HEK293 (cell line): ENCODE data around the gene MMP28.

Experiments used
- KLF10 ChIP-seq: fragments of 450-650 bp; IDR thresholded peaks from 2 replicates; pipeline ENCODE4 v1.5.1; 2018; ENCODE audit warnings: missing biosample characterization, mild to moderate bottlenecking, missing genetic modification characterization
- MYNN ChIP-seq: fragments of 450-650 bp; formaldehyde crosslinking; IDR thresholded peaks from 2 replicates; pipeline ENCODE4 v1.5.1; 2016; ENCODE audit warnings: missing biosample characterization, missing genetic modification characterization, borderline replicate concordance
- PRDM6 ChIP-seq: fragments of 450-650 bp; formaldehyde crosslinking; IDR thresholded peaks from 2 replicates; pipeline ENCODE4 v1.5.1; 2017; ENCODE audit warnings: missing biosample characterization, missing genetic modification characterization
- WT1 ChIP-seq: fragments of 450-650 bp; formaldehyde crosslinking; IDR thresholded peaks from 2 replicates; pipeline ENCODE4 v1.5.1; 2016; ENCODE audit warnings: missing biosample characterization, missing genetic modification characterization
- YY2 ChIP-seq: fragments of 450-650 bp; formaldehyde crosslinking; IDR thresholded peaks from 2 replicates; pipeline ENCODE4 v1.5.1; 2016; ENCODE audit warnings: missing biosample characterization, missing genetic modification characterization
- ZNF132 ChIP-seq: fragments of 450-650 bp; formaldehyde crosslinking; IDR thresholded peaks from 2 replicates; pipeline ENCODE4 v1.5.1; 2017; ENCODE audit warnings: missing biosample characterization, missing genetic modification characterization, borderline replicate concordance
- ZNF184 ChIP-seq: fragments of 450-650 bp; IDR thresholded peaks from 2 replicates; pipeline ENCODE4 v1.5.1; 2018; ENCODE audit warnings: missing biosample characterization, mild to moderate bottlenecking, missing genetic modification characterization
- ZNF2 ChIP-seq: fragments of 450-650 bp; formaldehyde crosslinking; IDR thresholded peaks from 2 replicates; pipeline ENCODE4 v1.5.1; 2016; ENCODE audit warnings: missing biosample characterization, missing genetic modification characterization
- ZNF280C ChIP-seq: fragments of 450-650 bp; formaldehyde crosslinking; IDR thresholded peaks from 2 replicates; pipeline ENCODE4 v1.5.1; 2016; ENCODE audit warnings: missing biosample characterization, missing genetic modification characterization
- ZNF324 ChIP-seq: fragments of 450-650 bp; formaldehyde crosslinking; IDR thresholded peaks from 2 replicates; pipeline ENCODE4 v1.5.1; 2016; ENCODE audit warnings: missing biosample characterization, missing genetic modification characterization
- ZNF335 ChIP-seq: fragments of 450-650 bp; formaldehyde crosslinking; conservative IDR thresholded peaks from 2 replicates; pipeline ENCODE4 v1.5.1; 2016; ENCODE audit warnings: missing biosample characterization, missing genetic modification characterization
- ZNF530 ChIP-seq: fragments of 450-650 bp; formaldehyde crosslinking; IDR thresholded peaks from 2 replicates; pipeline ENCODE4 v1.5.1; 2016; ENCODE audit warnings: low read depth, missing biosample characterization, missing genetic modification characterization
- ZNF639 ChIP-seq: fragments of 450-650 bp; formaldehyde crosslinking; IDR thresholded peaks from 2 replicates; pipeline ENCODE4 v1.5.1; 2016; ENCODE audit warnings: missing biosample characterization, missing genetic modification characterization
- ZNF660 ChIP-seq: fragments of 450-650 bp; IDR thresholded peaks from 2 replicates; pipeline ENCODE4 v1.5.1; 2018; ENCODE audit warnings: missing biosample characterization, mild to moderate bottlenecking, missing genetic modification characterization
- ZNF692 ChIP-seq: fragments of 450-650 bp; formaldehyde crosslinking; IDR thresholded peaks from 2 replicates; pipeline ENCODE4 v1.5.1; 2016; ENCODE audit warnings: missing biosample characterization, missing genetic modification characterization
- ZNF76 ChIP-seq: fragments of 450-650 bp; formaldehyde crosslinking; IDR thresholded peaks from 2 replicates; pipeline ENCODE4; 2016; ENCODE audit warnings: low read depth, missing biosample characterization, missing genetic modification characterization, borderline replicate concordance
- ZNF843 ChIP-seq: fragments of 450-650 bp; formaldehyde crosslinking; IDR thresholded peaks from 2 replicates; pipeline ENCODE4 v1.5.1; 2016; ENCODE audit warnings: missing biosample characterization, missing genetic modification characterization
- ZXDB ChIP-seq: fragments of 450-650 bp; formaldehyde crosslinking; IDR thresholded peaks from 2 replicates; pipeline ENCODE4 v1.5.1; 2016; ENCODE audit warnings: missing biosample characterization, missing genetic modification characterization
- TF ChIP-seq, protein P1 (sequence below): fragments of 450-650 bp; formaldehyde crosslinking; conservative IDR thresholded peaks from 2 replicates; pipeline ENCODE4 v1.5.1; 2016; ENCODE audit warnings: low read depth, missing biosample characterization, missing genetic modification characterization
- TF ChIP-seq, protein P2 (sequence below): fragments of 450-650 bp; formaldehyde crosslinking; IDR thresholded peaks from 2 replicates; pipeline ENCODE4 v1.5.1; 2016; ENCODE audit warnings: missing biosample characterization, missing genetic modification characterization, borderline replicate concordance

Gene MMP28

GRCh38 chr17:35808962-35809854, 13.8 kb upstream of the MMP28 start, which contains the start of gene TAF15 (continued):
- TF ChIP-seq ZNF692 (tag by site-specific recombination) (peak; percentile 84), ZXDB (peak; percentile 77), ZNF184 (tag by site-specific recombination) (no peak), WT1 (tag by site-specific recombination) (peak; percentile 84), ZNF280C (no peak), ZNF530 (no peak), ZNF843 (tag by site-specific recombination) (peak; percentile 36; the same call in 1 of the 2 replicates), ZNF660 (tag by site-specific recombination) (peak; percentile 45), YY2 (tag by site-specific recombination) (peak; percentile 87), PRDM6 (tag by site-specific recombination) (peak; percentile 88), ZNF639 (peak; percentile 48), MYNN (tag by site-specific recombination) (peak; percentile 79; the same call in 1 of the 2 replicates), ZNF76 (tag by site-specific recombination) (peak; percentile 84), ZNF324 (tag by site-specific recombination) (peak; percentile 69; the same call in 1 of the 2 replicates), ZNF2 (peak; percentile 81), ZNF132 (tag by site-specific recombination) (no peak), ZNF335 (tag by site-specific recombination) (peak; percentile 83), KLF10 (tag by site-specific recombination) (0 out of 2 replicates have a peak, but pooled peaks have one; percentile 45)
- TF ChIP-seq, protein P1, sequence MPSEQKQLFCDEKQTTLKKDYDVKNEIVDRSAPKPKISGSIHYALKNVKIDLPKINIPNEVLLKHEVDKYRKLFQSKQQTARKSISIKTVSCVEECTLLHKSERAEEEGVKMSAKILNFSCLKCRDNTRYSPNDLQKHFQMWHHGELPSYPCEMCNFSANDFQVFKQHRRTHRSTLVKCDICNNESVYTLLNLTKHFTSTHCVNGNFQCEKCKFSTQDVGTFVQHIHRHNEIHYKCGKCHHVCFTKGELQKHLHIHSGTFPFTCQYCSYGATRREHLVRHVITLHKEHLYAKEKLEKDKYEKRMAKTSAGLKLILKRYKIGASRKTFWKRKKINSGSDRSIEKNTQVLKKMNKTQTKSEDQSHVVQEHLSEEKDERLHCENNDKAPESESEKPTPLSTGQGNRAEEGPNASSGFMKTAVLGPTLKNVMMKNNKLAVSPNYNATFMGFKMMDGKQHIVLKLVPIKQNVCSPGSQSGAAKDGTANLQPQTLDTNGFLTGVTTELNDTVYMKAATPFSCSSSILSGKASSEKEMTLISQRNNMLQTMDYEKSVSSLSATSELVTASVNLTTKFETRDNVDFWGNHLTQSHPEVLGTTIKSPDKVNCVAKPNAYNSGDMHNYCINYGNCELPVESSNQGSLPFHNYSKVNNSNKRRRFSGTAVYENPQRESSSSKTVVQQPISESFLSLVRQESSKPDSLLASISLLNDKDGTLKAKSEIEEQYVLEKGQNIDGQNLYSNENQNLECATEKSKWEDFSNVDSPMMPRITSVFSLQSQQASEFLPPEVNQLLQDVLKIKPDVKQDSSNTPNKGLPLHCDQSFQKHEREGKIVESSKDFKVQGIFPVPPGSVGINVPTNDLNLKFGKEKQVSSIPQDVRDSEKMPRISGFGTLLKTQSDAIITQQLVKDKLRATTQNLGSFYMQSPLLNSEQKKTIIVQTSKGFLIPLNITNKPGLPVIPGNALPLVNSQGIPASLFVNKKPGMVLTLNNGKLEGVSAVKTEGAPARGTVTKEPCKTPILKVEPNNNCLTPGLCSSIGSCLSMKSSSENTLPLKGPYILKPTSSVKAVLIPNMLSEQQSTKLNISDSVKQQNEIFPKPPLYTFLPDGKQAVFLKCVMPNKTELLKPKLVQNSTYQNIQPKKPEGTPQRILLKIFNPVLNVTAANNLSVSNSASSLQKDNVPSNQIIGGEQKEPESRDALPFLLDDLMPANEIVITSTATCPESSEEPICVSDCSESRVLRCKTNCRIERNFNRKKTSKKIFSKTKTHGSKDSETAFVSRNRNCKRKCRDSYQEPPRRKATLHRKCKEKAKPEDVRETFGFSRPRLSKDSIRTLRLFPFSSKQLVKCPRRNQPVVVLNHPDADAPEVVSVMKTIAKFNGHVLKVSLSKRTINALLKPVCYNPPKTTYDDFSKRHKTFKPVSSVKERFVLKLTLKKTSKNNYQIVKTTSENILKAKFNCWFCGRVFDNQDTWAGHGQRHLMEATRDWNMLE: no peak
- TF ChIP-seq, protein P2, sequence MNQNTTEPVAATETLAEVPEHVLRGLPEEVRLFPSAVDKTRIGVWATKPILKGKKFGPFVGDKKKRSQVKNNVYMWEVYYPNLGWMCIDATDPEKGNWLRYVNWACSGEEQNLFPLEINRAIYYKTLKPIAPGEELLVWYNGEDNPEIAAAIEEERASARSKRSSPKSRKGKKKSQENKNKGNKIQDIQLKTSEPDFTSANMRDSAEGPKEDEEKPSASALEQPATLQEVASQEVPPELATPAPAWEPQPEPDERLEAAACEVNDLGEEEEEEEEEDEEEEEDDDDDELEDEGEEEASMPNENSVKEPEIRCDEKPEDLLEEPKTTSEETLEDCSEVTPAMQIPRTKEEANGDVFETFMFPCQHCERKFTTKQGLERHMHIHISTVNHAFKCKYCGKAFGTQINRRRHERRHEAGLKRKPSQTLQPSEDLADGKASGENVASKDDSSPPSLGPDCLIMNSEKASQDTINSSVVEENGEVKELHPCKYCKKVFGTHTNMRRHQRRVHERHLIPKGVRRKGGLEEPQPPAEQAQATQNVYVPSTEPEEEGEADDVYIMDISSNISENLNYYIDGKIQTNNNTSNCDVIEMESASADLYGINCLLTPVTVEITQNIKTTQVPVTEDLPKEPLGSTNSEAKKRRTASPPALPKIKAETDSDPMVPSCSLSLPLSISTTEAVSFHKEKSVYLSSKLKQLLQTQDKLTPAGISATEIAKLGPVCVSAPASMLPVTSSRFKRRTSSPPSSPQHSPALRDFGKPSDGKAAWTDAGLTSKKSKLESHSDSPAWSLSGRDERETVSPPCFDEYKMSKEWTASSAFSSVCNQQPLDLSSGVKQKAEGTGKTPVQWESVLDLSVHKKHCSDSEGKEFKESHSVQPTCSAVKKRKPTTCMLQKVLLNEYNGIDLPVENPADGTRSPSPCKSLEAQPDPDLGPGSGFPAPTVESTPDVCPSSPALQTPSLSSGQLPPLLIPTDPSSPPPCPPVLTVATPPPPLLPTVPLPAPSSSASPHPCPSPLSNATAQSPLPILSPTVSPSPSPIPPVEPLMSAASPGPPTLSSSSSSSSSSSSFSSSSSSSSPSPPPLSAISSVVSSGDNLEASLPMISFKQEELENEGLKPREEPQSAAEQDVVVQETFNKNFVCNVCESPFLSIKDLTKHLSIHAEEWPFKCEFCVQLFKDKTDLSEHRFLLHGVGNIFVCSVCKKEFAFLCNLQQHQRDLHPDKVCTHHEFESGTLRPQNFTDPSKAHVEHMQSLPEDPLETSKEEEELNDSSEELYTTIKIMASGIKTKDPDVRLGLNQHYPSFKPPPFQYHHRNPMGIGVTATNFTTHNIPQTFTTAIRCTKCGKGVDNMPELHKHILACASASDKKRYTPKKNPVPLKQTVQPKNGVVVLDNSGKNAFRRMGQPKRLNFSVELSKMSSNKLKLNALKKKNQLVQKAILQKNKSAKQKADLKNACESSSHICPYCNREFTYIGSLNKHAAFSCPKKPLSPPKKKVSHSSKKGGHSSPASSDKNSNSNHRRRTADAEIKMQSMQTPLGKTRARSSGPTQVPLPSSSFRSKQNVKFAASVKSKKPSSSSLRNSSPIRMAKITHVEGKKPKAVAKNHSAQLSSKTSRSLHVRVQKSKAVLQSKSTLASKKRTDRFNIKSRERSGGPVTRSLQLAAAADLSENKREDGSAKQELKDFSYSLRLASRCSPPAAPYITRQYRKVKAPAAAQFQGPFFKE (tag by site-specific recombination): no peak
